ENCODE results near the gene FGF4.

Gene FGF4

DNA sequence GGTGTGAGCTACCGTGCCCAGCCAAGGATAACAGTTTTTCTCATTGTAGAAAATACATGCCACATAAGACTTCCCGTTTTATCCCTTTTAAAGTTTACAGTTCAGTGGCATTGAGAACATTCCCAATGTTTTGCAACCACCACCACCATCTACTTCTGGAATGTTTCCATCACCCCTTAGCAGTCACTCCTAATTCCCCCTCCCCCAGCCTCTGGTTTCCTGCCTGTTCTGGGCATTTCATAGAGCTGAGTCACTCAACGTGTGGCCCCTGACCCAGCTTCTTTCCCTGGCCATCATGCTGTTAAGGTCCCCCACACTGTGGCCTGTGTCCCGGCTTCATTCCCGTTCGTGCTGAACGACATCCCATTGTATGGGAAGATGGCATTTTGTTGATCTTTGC, 30.7 kb downstream of the FGF4 start:
- Histone ChIP-seq H3K36me3 (ENCODE audit: control insufficient read depth in 4 of 4, insufficient read depth in 4 of 4, low read length in 3 of 4) (no peaks in the 10 kb centered on the region), H3K9me3 (ENCODE audit: control extremely low read depth in 1 of 5, control insufficient read depth in 4 of 5, insufficient read depth in 2 of 5, low read depth in 1 of 5, low read length in 4 of 5) (no peaks in the 10 kb centered on the region), H3K4me1 (ENCODE audit: control extremely low read depth in 1 of 4, control insufficient read depth in 4 of 4, insufficient read depth in 4 of 4, low read length in 3 of 4) (no peaks in the 10 kb centered on the region), H3K27me3 (replicated peaks in 2 of 5; ENCODE audit: control insufficient read depth in 4 of 5, insufficient read depth in 5 of 5, low read length in 4 of 5) (peaks cover 0 to 35% (median 6%) of the 10 kb centered on the region in 5 experiments), H3K27ac (ENCODE audit: insufficient read depth in 1 of 2, low read depth in 1 of 2, low read length in 2 of 2, poor library complexity in 1 of 2, severe bottlenecking in 2 of 2) (no peak overlapping the region), H3K4me3 (ENCODE audit: control insufficient read depth in 1 of 7, extremely low read depth in 1 of 7, insufficient read depth in 4 of 7, low read depth in 2 of 7, low read length in 6 of 7) (no peak overlapping the region)
- ChIA-PET CTCF (no interaction called here), POLR2A (no interaction called here)
- 69% methylated on average over 7 of the region's 7 CpGs for WGBS (ENCODE audit: insufficient coverage)
- DNase-seq, result no peak

DNA sequence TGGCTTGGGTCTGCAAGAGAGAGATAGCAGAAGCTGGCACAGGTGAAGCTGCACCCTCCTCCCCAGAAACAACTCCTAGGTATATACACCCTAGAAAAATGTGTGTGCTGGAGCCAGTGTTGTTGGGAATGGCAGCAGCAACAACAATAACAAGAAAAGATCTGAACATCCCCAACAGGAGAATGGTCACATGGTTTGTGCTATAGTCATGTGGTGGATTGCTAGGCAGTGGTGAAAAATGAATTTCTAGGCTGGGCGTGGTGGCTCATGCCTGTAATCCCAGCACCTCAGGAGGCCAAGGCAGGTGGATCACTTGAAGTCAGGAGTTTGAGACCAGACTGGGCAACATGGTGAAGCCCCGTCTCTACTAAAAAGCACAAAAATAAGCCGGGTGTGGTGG, 40.3 kb downstream of the FGF4 start:
- CTCF ChIA-PET, result no interaction called here

DNA sequence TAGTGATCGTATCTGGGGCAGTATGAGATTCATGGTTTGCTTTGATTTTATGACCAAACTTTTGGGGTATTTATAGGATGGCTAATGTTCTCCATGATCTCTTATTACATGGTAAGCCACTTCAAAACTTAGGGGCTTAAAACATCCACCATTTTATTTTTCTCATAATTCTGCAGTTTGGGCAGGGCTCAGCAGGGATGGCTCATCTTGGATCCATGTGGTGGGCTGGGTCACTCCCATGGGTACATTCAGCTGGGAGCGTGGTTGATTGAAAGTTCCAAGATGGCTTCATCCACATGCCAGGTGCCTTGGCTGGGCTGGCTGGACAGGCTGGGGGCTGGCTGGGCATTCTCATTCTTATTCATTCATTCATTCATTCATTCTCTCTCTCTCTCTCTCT, 40.8 kb downstream of the FGF4 start:
- peaks cover 0 to 19% (median 16%) of the 10 kb centered on the region in 5 experiments for H3K9me3 ChIP-seq (ENCODE audit: control extremely low read depth in 1 of 5, control insufficient read depth in 4 of 5, insufficient read depth in 2 of 5, low read depth in 1 of 5, low read length in 4 of 5)

More for the DNA sequence above, 40.3 kb downstream of the FGF4 start:
- H3K9me3 ChIP-seq (ENCODE audit: control extremely low read depth in 1 of 5, control insufficient read depth in 4 of 5, insufficient read depth in 2 of 5, low read depth in 1 of 5, low read length in 4 of 5), result peaks cover 0 to 19% (median 16%) of the 10 kb centered on the region in 5 experiments
- no peaks in the 10 kb centered on the region for H3K4me1 ChIP-seq (ENCODE audit: control extremely low read depth in 1 of 4, control insufficient read depth in 4 of 4, insufficient read depth in 4 of 4, low read length in 3 of 4)
- DNase-seq, result no peak
- H3K27ac ChIP-seq (ENCODE audit: insufficient read depth in 1 of 2, low read depth in 1 of 2, low read length in 2 of 2, poor library complexity in 1 of 2, severe bottlenecking in 2 of 2), result no peak overlapping the region
- POLR2A ChIA-PET, result no interaction called here
- 94% methylated on average over 3 of the region's 3 CpGs for WGBS (ENCODE audit: insufficient coverage)
- peaks cover 0 to 45% (median 6%) of the 10 kb centered on the region in 5 experiments for H3K27me3 ChIP-seq (replicated peaks in 2 of 5; ENCODE audit: control insufficient read depth in 4 of 5, insufficient read depth in 5 of 5, low read length in 4 of 5)
- no peaks in the 10 kb centered on the region for H3K36me3 ChIP-seq (ENCODE audit: control insufficient read depth in 4 of 4, insufficient read depth in 4 of 4, low read length in 3 of 4)
- H3K4me3 ChIP-seq (ENCODE audit: control insufficient read depth in 1 of 7, extremely low read depth in 1 of 7, insufficient read depth in 4 of 7, low read depth in 2 of 7, low read length in 6 of 7), result no peak overlapping the region

DNA sequence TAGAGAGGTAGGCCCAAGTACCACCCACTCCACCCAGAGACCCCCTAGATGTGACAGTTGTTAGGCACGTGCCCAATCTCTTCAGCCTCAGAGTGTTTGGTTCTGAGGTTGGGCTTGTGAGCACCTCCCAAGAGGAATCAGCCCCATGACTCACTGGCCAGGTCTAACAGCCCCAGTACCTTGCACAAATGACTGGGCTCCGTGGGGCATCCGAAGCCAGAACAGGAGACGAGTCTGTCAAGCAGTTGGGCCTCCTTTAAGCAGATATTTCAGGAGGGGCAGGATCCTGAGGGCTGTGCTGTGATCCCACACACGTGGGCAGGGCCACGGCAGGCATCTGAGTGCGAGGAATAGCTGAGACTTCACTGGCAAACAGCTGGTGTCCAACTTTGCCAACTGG, 42.2 kb downstream of the FGF4 start:
- peaks cover 0 to 12% (median 9%) of the 10 kb centered on the region in 5 experiments for H3K9me3 ChIP-seq (ENCODE audit: control extremely low read depth in 1 of 5, control insufficient read depth in 4 of 5, insufficient read depth in 2 of 5, low read depth in 1 of 5, low read length in 4 of 5)
- 78% methylated on average over 7 of the region's 7 CpGs for WGBS (ENCODE audit: insufficient coverage)
- no peak for DNase-seq
- H3K36me3 ChIP-seq (ENCODE audit: control insufficient read depth in 4 of 4, insufficient read depth in 4 of 4, low read length in 3 of 4), result no peaks in the 10 kb centered on the region
- no peak overlapping the region for H3K27ac ChIP-seq (ENCODE audit: insufficient read depth in 1 of 2, low read depth in 1 of 2, low read length in 2 of 2, poor library complexity in 1 of 2, severe bottlenecking in 2 of 2)
- no peaks in the 10 kb centered on the region for H3K4me1 ChIP-seq (ENCODE audit: control extremely low read depth in 1 of 4, control insufficient read depth in 4 of 4, insufficient read depth in 4 of 4, low read length in 3 of 4)
- peaks cover 0 to 60% (median 10%) of the 10 kb centered on the region in 5 experiments for H3K27me3 ChIP-seq (replicated peaks in 2 of 5; ENCODE audit: control insufficient read depth in 4 of 5, insufficient read depth in 5 of 5, low read length in 4 of 5)
- H3K4me3 ChIP-seq (ENCODE audit: control insufficient read depth in 1 of 7, extremely low read depth in 1 of 7, insufficient read depth in 4 of 7, low read depth in 2 of 7, low read length in 6 of 7), result no peak overlapping the region
- CTCF ChIA-PET, result no interaction called here
- POLR2A ChIA-PET, result no interaction called here

More for the DNA sequence above, 40.8 kb downstream of the FGF4 start:
- no peak overlapping the region for H3K27ac ChIP-seq (ENCODE audit: insufficient read depth in 1 of 2, low read depth in 1 of 2, low read length in 2 of 2, poor library complexity in 1 of 2, severe bottlenecking in 2 of 2)
- no peak for DNase-seq
- H3K36me3 ChIP-seq (ENCODE audit: control insufficient read depth in 4 of 4, insufficient read depth in 4 of 4, low read length in 3 of 4), result no peaks in the 10 kb centered on the region
- POLR2A ChIA-PET, result no interaction called here
- H3K4me1 ChIP-seq (ENCODE audit: control extremely low read depth in 1 of 4, control insufficient read depth in 4 of 4, insufficient read depth in 4 of 4, low read length in 3 of 4), result no peaks in the 10 kb centered on the region
- H3K4me3 ChIP-seq (ENCODE audit: control insufficient read depth in 1 of 7, extremely low read depth in 1 of 7, insufficient read depth in 4 of 7, low read depth in 2 of 7, low read length in 6 of 7), result no peak overlapping the region
- WGBS (ENCODE audit: insufficient coverage), result 100% methylated on average over 2 of the region's 2 CpGs
- H3K27me3 ChIP-seq (replicated peaks in 2 of 5; ENCODE audit: control insufficient read depth in 4 of 5, insufficient read depth in 5 of 5, low read length in 4 of 5), result peaks cover 0 to 48% (median 6%) of the 10 kb centered on the region in 5 experiments
- CTCF ChIA-PET, result no interaction called here

DNA sequence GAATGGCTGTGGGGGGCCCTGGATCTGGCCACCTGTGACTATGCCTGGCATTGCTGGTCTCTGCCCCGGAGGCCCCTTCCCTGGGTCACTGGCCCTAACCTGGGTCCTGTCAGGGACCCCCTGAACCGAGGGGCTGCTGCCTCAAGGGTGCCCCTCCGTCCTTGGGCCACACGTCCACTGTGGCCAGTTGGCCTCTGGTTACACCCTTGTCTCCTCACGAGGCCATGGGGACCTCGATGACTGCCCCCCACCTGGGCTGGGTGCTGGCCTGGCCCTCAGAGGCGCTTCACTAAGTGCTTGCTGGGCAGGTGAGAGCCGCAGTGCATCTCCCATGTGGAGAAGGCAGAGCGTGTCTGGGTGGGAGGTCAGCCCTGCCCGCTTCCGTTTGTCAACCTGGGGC, 44.0 kb downstream of the FGF4 start:
- H3K4me3 ChIP-seq (ENCODE audit: control insufficient read depth in 1 of 7, extremely low read depth in 1 of 7, insufficient read depth in 4 of 7, low read depth in 2 of 7, low read length in 6 of 7), result no peak overlapping the region
- H3K4me1 ChIP-seq (ENCODE audit: control extremely low read depth in 1 of 4, control insufficient read depth in 4 of 4, insufficient read depth in 4 of 4, low read length in 3 of 4), result no peaks in the 10 kb centered on the region
- ChIA-PET POLR2A (no interaction called here), CTCF (interaction anchor here (1.3 kb wide), 1 partner anchor 13 kb away, joined by 3 read pairs; no protein-coding TSS in a partner anchor)
- H3K36me3 ChIP-seq (ENCODE audit: control insufficient read depth in 4 of 4, insufficient read depth in 4 of 4, low read length in 3 of 4), result no peaks in the 10 kb centered on the region
- H3K27me3 ChIP-seq (replicated peaks in 2 of 5; ENCODE audit: control insufficient read depth in 4 of 5, insufficient read depth in 5 of 5, low read length in 4 of 5), result peaks cover 0 to 72% (median 10%) of the 10 kb centered on the region in 5 experiments
- H3K27ac ChIP-seq (ENCODE audit: insufficient read depth in 1 of 2, low read depth in 1 of 2, low read length in 2 of 2, poor library complexity in 1 of 2, severe bottlenecking in 2 of 2), result no peak overlapping the region
- DNase-seq, result no peak
- WGBS (ENCODE audit: insufficient coverage), result 95% methylated on average over 11 of the region's 11 CpGs
- peaks cover 0 to 11% (median 6%) of the 10 kb centered on the region in 5 experiments for H3K9me3 ChIP-seq (ENCODE audit: control extremely low read depth in 1 of 5, control insufficient read depth in 4 of 5, insufficient read depth in 2 of 5, low read depth in 1 of 5, low read length in 4 of 5)

DNA sequence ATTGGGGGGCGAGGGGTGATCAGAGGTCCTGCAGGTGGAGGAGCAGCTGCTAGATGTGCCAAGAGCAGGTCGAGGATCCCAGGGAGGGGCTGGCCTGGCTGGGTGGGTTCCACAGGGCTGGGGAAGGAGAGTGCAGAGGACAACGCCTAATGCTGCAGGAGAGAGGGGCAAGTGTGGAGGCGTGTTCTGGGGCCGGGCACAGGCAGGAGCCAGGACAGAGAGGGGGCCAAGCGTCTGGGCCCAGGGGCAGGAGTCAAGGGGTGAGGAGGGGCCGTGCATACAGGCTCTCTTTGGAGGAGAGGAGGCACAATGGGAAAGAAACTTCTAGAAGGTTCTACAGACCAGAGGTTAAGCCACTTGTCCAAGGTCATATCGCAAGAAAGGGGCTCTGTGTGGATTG, 44.6 kb downstream of the FGF4 start:
- Histone ChIP-seq H3K36me3 (ENCODE audit: control insufficient read depth in 4 of 4, insufficient read depth in 4 of 4, low read length in 3 of 4) (no peaks in the 10 kb centered on the region), H3K9me3 (ENCODE audit: control extremely low read depth in 1 of 5, control insufficient read depth in 4 of 5, insufficient read depth in 2 of 5, low read depth in 1 of 5, low read length in 4 of 5) (peaks cover 0 to 11% (median 6%) of the 10 kb centered on the region in 5 experiments), H3K27ac (ENCODE audit: insufficient read depth in 1 of 2, low read depth in 1 of 2, low read length in 2 of 2, poor library complexity in 1 of 2, severe bottlenecking in 2 of 2) (no peak overlapping the region), H3K4me3 (ENCODE audit: control insufficient read depth in 1 of 7, extremely low read depth in 1 of 7, insufficient read depth in 4 of 7, low read depth in 2 of 7, low read length in 6 of 7) (no peak overlapping the region), H3K27me3 (replicated peaks in 2 of 5; ENCODE audit: control insufficient read depth in 4 of 5, insufficient read depth in 5 of 5, low read length in 4 of 5) (peaks cover 3 to 78% (median 11%) of the 10 kb centered on the region in 5 experiments), H3K4me1 (ENCODE audit: control extremely low read depth in 1 of 4, control insufficient read depth in 4 of 4, insufficient read depth in 4 of 4, low read length in 3 of 4) (no peaks in the 10 kb centered on the region)
- DNase-seq, result no peak
- WGBS (ENCODE audit: insufficient coverage), result 94% methylated on average over 8 of the region's 8 CpGs
- POLR2A ChIA-PET, result no interaction called here
- CTCF ChIA-PET, result interaction anchor here (1.3 kb wide), 1 partner anchor 12 kb away, joined by 3 read pairs; no protein-coding TSS in a partner anchor

DNA sequence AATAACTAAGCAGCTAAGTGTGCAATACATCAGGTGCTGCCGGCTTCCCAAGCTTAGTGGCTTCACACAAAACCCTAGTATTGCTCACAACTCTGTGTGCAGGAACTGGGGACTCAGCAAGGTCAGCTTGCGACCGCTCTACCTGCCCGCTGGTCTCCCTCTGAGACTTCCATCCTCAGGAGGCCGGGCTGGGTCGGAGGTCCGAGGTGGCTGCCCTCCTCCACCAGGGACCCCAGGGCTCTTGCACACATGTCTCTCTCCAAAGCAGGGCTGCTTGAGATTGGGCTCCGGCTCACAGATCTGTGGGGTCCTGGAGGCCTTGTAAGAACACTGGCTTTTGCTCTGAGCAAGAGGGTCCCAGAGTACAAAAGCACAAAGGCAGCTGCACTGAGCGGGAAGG, 45.9 kb downstream of the FGF4 start:
- Histone ChIP-seq H3K4me3 (ENCODE audit: control insufficient read depth in 1 of 7, extremely low read depth in 1 of 7, insufficient read depth in 4 of 7, low read depth in 2 of 7, low read length in 6 of 7) (no peak overlapping the region), H3K36me3 (ENCODE audit: control insufficient read depth in 4 of 4, insufficient read depth in 4 of 4, low read length in 3 of 4) (no peaks in the 10 kb centered on the region), H3K9me3 (ENCODE audit: control extremely low read depth in 1 of 5, control insufficient read depth in 4 of 5, insufficient read depth in 2 of 5, low read depth in 1 of 5, low read length in 4 of 5) (peaks cover 0 to 8% (median 4%) of the 10 kb centered on the region in 5 experiments), H3K27me3 (replicated peaks in 2 of 5; ENCODE audit: control insufficient read depth in 4 of 5, insufficient read depth in 5 of 5, low read length in 4 of 5) (peaks cover 3 to 89% (median 11%) of the 10 kb centered on the region in 5 experiments), H3K27ac (ENCODE audit: insufficient read depth in 1 of 2, low read depth in 1 of 2, low read length in 2 of 2, poor library complexity in 1 of 2, severe bottlenecking in 2 of 2) (no peak overlapping the region), H3K4me1 (ENCODE audit: control extremely low read depth in 1 of 4, control insufficient read depth in 4 of 4, insufficient read depth in 4 of 4, low read length in 3 of 4) (no peaks in the 10 kb centered on the region)
- 99% methylated on average over 9 of the region's 9 CpGs for WGBS (ENCODE audit: insufficient coverage)
- no peak for DNase-seq
- ChIA-PET POLR2A (no interaction called here), CTCF (no interaction called here)
